HG03432 (cell line): ENCODE measurements around the gene FAHD2A.
"Not testable (repeated sequence)": the region's sequence is repeated elsewhere in the genome, so short reads cannot be mapped to it uniquely, and the experiment has no call there.

Experiments used
- ATAC-seq: cut with Tn5 transposase; IDR thresholded peaks from one replicate; pipeline ENCODE4 v1.9.1; 2021; ENCODE audit warnings: mild to moderate bottlenecking, moderate library complexity; ENCODE audit not compliant: unreplicated experiment

The FAHD2A gene

GRCh38 chr2:95433373-95433772 is 30.9 kb downstream of the FAHD2A start:
- ATAC-seq = not testable (repeated sequence)

DNA sequence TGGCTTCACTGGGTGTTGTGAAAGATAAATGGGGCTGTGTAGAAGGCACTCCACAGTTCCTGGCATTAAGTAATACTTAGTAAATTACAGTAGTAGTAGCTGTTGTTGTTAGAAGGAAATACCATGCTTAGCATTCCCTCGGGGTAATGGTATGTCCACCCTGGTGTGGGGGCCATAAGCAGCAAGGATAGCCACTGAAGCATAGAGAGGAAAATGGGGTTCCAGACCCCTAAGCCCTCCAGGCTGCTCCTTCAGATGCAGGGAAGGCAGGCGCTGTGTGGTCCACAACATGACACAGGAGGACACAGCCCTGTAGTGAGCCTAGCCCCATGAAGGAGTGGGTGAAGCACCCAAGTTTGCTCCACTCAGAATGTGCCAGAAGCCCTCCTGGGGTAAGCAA is 31.5 kb downstream of the FAHD2A start:
- not testable (repeated sequence) for ATAC-seq

- ATAC-seq = not testable (repeated sequence)
Observed at GRCh38 chr2:95434507-95435076, 32.1 kb downstream of the FAHD2A start.

DNA sequence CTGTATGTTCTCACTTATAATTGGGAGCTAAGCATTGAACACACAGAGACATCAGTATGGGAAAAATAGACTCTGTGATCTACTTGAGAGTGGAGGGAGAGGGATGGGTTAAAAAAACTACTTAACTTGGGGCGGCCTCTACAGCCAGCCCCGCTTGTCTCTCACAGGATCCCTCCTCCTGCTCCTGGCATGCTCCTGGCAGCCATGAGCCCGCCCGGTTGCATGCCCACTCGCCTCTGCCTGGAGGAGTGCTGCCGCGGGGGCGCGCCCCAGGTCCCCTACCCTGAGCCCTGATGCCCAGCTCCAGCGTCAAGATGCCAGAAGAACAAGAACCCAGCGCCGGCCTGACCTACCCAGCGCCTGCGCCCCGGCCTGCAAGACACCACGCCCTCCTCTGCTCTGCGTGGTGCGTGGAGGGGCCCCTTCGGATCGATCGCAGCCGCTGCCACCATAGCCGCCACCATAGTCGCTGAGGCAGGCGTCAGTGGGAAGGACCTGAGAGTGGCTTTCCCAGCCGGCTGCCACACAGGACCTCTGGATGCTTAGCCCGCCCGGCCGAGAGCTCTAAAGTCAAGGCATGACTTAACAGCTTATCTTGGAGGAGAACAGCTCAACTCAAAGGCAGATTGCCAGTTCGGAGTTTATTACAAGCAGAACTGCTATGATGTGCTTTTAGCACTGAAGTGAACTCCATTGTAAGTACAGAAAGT is 32.8 kb downstream of the FAHD2A start:
- not testable (repeated sequence) for ATAC-seq

DNA sequence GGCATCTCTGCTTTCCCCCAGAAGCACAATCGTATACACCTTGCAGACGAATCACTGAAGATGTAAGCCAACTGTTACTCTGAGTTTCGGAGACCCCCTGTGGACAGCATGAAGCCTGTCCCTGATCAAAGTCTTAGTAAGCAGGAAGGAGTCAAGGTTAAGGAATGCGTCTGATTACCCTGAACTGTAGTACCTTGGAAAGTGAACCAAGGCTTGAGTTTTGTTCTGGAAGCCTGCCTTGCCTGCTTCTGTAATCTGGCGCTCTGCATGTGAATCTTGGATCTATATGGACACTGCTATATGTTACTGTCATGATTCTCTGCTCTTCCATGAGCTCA is 33.3 kb downstream of the FAHD2A start:
- not testable (repeated sequence) for ATAC-seq

DNA sequence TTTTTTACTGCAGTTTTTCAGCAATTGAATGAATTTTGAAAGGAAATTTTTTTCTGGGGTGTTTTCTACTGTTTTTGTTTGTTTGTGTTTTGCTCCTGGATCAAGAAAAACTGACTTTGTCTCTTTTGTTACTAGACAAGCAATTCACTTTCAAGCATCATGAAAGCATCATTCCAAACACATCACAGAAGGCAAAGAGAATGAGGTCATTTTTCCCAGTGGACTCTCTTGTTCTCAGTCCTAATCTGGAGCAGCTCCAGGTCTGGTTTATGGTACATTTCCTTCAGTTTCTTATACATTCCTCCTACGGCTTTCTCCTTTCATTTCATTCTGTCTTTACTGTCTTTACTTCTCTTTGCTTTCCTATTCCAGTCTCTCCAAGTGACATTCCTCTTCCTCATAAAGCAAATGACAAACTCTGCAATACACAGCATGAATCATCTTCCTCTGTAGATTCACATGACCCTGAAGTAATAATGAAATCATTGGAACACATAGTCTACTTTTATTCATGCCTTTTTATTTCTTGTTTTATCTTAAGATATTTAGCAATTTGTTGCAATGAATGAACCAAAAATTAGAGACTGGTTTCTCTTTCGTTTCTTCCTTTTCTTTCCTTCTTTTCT is 40.1 kb downstream of the FAHD2A start:
- ATAC-seq = not testable (repeated sequence)

DNA sequence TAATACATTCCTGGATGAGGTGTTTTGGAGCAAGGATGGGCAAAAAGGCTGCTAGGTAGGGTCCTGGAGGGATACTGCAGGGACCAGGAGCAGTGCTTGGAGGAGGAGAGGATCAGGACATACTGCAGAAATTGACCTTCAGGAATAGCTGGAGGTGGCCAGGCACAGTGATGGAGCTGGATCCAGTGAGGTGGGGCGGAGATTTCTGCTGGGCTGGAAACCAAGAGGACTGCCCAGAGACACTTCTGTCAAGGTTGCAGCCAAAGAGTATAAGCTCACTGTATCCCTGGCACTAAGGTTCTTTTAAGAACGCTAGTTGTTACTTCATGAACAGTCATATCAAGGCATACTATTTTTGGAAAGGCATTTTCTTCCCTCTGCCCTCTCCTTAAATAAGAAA is 42.8 kb downstream of the FAHD2A start:
- ATAC-seq = not testable (repeated sequence)

DNA sequence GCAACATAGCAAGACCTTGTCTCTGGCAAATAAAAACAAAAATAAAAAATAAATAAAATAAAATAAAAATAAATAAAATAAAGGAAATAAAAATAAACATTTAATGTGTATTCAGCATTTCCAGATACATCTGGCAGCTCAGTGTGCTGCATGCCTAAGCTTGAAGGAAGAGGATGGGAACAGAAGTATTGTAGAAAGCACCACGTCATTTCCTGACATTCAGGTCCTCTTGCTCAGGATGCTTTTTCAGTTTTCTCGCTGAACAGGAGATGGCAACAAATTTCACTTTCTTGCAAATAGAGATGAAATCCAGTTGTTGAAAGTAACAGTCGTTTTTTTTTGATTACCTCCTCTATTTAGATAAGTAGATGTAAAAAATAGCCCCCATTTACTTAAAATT is 60.8 kb downstream of the FAHD2A start:
- not testable (repeated sequence) for ATAC-seq
